Activated T-cell treated with anti-CD3 and anti-CD28 coated beads, Interleukin-2, amount 50 U/mL, for 72 hours (primary cell): ENCODE measurements around the gene KIF26A. TPM values are rescaled to one million over a fixed set of nuclear protein-coding genes. Genes with fewer than 3 reads are reported as not detected.

Source experiments
- ATAC-seq, 2 donors: fragments of 150-1000 bp; cut with Tn5 transposase; replicated peaks in 1 of 2; 2 replicates each; pipeline ENCODE4 v1.10.0; 2021; ENCODE audit warnings: moderate library complexity in 2 of 2, mild to moderate bottlenecking in 1 of 2
- DNase-seq, 2 donors: peaks; one replicate each; pipeline ENCODE4 v3.0.0; 2021 to 2022; ENCODE audit warnings: mixed read lengths in 1 of 2
- H3K27ac Mint-ChIP-seq: one replicate; pipeline ENCODE4 v1.8.0; 2022; ENCODE audit warnings: mild to moderate bottlenecking, moderate library complexity, mixed read lengths
- H3K27me3 Mint-ChIP-seq: one replicate; pipeline ENCODE4 v1.8.0; 2022; ENCODE audit warnings: low read depth, mixed read lengths
- H3K36me3 Mint-ChIP-seq, 2 donors: one replicate each; pipeline ENCODE4 v1.8.0; 2022; ENCODE audit warnings: mixed read lengths in 2 of 2, mild to moderate bottlenecking in 1 of 2; ENCODE audit not compliant: insufficient read depth in 2 of 2
- H3K4me1 Mint-ChIP-seq: one replicate; pipeline ENCODE4 v1.8.0; 2022; ENCODE audit warnings: low read depth, mixed read lengths
- H3K4me3 Mint-ChIP-seq, 2 donors: one replicate each; pipeline ENCODE4 v1.8.0; 2022; ENCODE audit warnings: mild to moderate bottlenecking in 2 of 2, mixed read lengths in 2 of 2, moderate library complexity in 2 of 2
- H3K9me3 Mint-ChIP-seq, 2 donors: one replicate each; pipeline ENCODE4 v1.8.0; 2022; ENCODE audit warnings: mixed read lengths in 2 of 2
- total RNA-seq, 2 donors: library from RNA; stranded (reverse); gene quantifications; one replicate each; pipeline ENCODE4 v1.2.3, GENCODE V29; 2022

KIF26A gene
- total RNA-seq, 2 donors from 2014 or later: 0.05 to 0.25 TPM

DNA sequence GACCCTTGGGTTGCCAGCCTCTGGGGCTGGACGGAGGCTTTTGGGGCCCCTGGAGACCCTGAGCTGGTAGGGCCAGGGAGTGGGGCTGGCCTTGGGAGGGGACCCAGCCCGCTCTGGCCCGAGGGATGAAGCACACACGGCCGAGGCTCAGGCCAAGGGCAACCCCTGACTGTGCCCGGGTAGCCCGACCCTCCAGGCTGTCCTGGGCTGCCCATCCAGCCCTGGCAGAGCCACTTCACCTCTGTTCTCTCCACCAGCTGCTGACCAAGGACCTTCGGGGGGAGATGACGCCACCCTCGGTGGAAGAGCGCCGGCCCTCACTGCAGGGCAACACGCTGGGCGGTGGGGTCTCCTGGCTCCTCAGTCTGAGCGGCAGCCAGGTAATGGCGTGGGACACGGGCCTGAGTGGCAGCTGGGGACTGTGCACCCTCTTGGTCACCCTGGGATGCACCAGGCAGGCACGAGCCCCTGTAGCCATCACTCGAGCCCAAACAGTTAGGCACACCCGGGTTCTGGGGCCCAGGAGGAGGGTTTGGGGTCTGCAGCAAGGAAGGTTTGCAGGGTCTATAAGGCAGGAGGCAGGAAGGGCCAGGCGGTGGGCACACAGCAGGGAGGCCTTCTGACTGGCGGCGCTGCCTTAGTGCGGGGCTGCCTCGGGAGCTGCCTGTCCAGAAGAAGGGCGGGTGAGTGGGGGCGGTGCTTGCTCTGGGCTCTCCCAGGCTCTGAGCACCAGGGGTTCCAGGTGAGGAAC, 33.1 kb upstream of the KIF26A start:
- Mint-ChIP-seq H3K27ac (no peak overlapping the region), H3K9me3 (no peaks in the 10 kb centered on the region), H3K4me1 (no peaks in the 10 kb centered on the region), H3K27me3 (no peaks in the 10 kb centered on the region), H3K4me3 (no peak overlapping the region), H3K36me3 (no peaks in the 10 kb centered on the region)
- DNase-seq (no peak), ATAC-seq (no peak)

DNA sequence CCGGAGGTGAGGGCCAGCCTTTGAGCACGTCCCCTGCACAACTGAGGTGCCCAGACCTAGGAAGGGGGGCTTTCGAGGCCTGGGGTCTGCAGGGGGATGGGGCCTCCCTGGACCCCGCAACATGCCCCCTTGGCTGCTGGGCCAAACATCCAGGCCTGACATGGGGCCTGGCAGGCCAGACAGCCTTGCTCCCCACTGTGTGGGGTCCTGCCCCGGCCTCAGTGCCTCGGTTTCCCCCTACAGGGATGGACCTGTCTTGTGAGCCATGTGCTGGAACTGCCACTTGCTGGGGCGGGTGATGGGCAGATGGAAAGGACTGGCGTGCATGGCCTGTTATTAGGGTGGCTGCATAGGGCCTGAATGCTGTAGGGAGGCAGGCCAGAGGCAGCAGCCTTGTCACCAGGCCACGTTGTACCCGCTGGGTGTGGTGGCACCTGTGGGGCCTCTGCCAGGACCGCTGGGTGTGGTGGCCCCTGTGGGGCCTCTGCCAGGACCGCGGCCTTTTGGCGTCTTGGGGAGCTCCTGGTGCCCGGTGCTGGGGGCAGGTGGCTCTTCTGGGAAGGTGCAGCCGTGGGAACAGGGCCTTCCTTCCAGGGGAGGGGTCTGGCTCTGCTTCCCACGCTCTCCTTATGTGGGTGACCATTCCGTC, 32.4 kb upstream of the KIF26A start:
- Mint-ChIP-seq H3K27ac (no peak overlapping the region), H3K9me3 (no peaks in the 10 kb centered on the region), H3K36me3 (no peaks in the 10 kb centered on the region), H3K4me1 (no peaks in the 10 kb centered on the region), H3K27me3 (no peaks in the 10 kb centered on the region), H3K4me3 (no peak overlapping the region)
- no peak for ATAC-seq
- no peak for DNase-seq

DNA sequence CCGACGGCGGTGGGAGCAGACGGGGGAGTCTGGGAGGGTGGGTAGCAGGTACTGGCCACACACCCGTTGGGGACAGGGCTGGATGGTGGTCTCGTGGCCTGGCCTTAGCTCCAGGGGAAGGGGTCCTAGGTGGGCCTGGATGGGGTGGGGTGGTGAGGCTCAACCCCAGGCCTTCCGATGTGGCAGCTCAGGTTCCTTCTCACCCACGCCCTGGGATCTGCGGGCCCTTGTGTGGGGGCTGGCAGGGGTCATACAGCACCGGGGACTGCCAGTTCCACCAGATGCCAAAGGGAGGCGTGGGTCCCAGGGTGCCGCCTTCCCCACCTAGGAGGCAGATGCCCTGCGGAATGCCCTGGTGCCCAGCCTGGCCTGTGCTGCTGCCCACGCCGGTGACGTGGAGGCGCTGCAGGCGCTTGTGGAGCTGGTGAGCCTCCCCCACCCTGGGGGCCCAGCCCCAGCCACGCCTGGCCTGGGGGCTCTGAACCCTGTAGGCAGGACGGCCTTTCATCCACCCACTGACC, 31.9 kb upstream of the KIF26A start:
- DNase-seq (no peak), ATAC-seq (no peak)
- no peaks in the 10 kb centered on the region for H3K4me1 Mint-ChIP-seq
- no peak overlapping the region for H3K27ac Mint-ChIP-seq
- no peak overlapping the region for H3K4me3 Mint-ChIP-seq
- H3K9me3 Mint-ChIP-seq: no peaks in the 10 kb centered on the region
- no peaks in the 10 kb centered on the region for H3K27me3 Mint-ChIP-seq
- H3K36me3 Mint-ChIP-seq: no peaks in the 10 kb centered on the region

DNA sequence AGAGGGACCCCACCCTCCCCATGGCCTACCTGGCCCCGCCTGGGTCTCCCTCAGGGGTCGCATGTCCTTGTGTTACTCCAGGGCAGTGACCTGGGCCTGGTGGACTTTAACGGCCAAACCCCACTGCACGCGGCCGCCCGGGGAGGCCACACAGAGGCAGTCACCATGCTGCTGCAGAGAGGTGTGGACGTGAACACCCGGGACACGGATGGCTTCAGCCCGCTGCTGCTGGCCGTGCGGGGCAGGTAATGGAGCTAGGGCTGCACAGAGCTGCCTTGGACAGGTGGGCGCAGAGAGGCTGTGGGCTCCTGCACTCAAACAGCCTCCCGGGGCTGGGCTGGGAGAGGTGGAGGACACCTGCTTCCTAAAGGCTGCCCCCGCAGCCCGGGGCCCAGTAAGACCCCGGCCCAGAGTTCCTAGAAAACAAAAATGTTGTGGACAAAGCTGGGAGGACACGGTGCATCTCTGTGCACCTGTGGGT, 31.2 kb upstream of the KIF26A start:
- ATAC-seq (no peak), DNase-seq (no peak)
- Mint-ChIP-seq H3K27ac (no peak overlapping the region), H3K4me1 (no peaks in the 10 kb centered on the region), H3K4me3 (no peak overlapping the region), H3K27me3 (no peaks in the 10 kb centered on the region), H3K36me3 (no peaks in the 10 kb centered on the region), H3K9me3 (no peaks in the 10 kb centered on the region)

DNA sequence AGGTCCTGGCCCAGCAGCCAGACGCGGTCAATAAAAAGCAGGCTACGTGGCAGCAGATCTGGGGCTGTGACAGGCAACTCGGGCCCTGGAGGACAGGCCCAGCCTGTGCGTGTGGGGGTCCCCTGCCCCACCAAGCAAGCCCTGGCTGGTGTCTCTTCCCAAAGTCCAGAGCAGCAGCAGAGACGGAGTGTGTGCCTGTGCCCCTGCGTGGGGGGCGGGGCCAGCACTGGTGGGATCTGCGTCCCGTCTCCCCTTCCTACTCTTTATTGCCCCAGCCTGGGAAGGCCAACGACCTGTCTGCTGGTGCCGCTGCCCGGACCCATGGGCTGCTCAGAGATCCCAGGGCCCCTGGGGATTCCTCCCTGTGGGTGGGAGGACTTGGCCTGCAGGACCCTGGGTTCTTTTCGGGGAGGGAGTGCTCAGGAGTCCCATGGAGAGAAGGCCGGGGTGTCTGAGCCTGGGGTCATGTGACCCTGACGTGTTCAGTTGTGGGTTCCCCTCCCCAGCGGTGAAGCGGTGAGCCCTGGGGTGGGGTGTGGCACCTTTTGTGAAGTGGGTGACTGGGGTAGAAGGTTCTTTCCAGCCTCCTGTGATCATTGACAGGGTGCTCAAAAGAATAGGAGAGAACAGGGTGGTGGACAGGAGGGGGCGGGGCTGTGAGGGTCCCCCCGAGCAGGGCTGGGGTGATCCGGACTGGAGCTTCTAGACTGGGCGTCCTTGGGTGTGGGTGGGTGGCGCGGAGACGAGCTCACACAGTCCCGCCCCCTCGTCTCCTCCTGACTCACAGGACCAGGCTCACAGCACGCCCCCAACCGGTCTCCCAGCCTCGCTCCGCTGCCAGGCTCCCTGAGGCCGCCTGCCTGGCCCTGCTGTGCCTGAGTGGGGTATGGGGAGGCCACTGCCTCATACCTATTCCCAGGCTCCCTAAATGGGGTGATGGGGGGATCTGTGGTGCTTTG, 30.5 kb upstream of the KIF26A start:
- DNase-seq (no peak), ATAC-seq (no peak)
- no peaks in the 10 kb centered on the region for H3K4me1 Mint-ChIP-seq
- H3K36me3 Mint-ChIP-seq: no peaks in the 10 kb centered on the region
- H3K9me3 Mint-ChIP-seq: no peaks in the 10 kb centered on the region
- no peaks in the 10 kb centered on the region for H3K27me3 Mint-ChIP-seq
- H3K4me3 Mint-ChIP-seq: no peak overlapping the region
- no peak overlapping the region for H3K27ac Mint-ChIP-seq

DNA sequence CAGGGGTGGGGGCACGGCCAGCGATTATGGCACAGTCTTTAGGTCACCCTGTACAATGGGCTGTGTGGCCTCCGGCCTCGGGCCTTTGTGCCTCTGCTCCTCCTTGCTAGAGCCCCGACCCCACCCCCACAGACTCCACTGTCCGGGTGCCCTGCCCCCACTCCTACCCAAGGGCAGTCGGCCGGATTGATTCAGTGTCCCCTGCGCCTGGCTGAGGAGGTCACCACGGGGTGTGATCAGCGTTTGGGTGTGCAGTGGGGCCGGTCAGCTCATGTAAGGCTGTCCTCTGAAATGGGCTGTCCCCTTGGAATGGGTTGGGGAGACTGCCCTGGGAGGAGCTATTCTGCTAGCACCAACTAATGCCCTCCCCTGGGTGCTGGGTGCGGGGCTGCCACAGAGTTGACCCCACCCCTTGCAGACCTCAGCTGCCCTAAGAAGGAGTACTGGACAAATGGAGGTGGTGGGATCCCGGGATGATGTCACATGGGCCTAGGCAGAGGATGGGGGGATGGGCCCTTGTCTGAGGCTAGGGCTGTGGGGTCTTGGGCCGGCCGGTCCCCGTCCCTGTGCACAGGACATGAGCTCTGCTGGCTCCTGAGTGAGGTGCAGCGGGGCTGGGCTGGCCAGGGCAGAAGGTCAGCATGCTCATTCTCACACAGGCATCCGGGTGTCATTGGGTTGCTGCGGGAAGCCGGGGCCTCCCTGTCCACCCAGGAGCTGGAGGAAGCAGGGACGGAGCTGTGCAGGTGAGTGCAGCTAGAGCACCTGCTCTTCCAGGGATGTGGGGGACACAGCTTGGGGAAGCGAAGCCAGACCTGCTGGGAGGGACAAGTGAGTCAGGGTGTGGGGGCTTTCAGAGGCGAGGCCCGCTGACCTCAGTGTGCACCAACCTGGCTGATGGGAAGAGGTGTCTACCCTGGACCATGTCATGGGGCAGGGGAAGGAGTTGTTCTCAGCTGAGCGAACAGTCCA, 29.5 kb upstream of the KIF26A start:
- Mint-ChIP-seq H3K36me3 (no peaks in the 10 kb centered on the region), H3K4me1 (no peaks in the 10 kb centered on the region), H3K9me3 (no peaks in the 10 kb centered on the region), H3K27me3 (no peaks in the 10 kb centered on the region), H3K27ac (no peak overlapping the region), H3K4me3 (no peak overlapping the region)
- no peak for ATAC-seq
- no peak for DNase-seq

DNA sequence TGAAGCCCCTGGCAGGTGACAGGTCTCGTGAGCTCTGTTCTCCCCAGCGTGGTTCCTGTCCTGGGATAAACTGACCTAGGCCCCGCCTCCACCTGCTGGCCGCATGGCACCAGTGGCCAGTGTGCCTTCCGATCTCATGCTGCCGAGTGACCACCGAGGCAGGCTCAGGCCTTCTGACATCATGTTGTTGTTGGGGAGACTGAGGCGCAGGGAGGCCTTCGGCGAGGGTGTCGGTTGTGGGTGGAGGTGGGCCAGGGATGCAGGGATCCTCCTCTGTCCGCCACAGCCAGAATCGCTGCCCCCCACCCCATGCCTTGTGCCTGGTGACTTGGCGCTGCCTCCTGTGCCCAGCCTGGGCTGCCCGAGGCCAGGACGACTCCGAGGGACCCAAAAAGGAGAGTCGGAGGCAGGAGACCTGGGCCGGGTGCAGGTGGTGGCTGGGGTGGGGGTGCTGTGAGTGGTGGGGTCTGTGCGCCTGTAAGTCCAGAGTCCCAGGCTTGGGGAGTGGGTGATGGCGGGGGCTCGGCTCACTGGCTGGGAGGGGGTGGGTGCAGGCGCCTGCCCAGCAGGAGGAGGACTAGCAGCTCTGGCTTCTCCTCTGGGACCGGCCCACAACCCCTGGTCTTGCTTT, 28.5 kb upstream of the KIF26A start:
- H3K9me3 Mint-ChIP-seq: no peaks in the 10 kb centered on the region
- DNase-seq (no peak), ATAC-seq (no peak)
- peaks cover 1% of the 10 kb centered on the region for H3K27me3 Mint-ChIP-seq
- no peaks in the 10 kb centered on the region for H3K36me3 Mint-ChIP-seq
- no peak overlapping the region for H3K27ac Mint-ChIP-seq
- no peaks in the 10 kb centered on the region for H3K4me1 Mint-ChIP-seq
- no peak overlapping the region for H3K4me3 Mint-ChIP-seq

DNA sequence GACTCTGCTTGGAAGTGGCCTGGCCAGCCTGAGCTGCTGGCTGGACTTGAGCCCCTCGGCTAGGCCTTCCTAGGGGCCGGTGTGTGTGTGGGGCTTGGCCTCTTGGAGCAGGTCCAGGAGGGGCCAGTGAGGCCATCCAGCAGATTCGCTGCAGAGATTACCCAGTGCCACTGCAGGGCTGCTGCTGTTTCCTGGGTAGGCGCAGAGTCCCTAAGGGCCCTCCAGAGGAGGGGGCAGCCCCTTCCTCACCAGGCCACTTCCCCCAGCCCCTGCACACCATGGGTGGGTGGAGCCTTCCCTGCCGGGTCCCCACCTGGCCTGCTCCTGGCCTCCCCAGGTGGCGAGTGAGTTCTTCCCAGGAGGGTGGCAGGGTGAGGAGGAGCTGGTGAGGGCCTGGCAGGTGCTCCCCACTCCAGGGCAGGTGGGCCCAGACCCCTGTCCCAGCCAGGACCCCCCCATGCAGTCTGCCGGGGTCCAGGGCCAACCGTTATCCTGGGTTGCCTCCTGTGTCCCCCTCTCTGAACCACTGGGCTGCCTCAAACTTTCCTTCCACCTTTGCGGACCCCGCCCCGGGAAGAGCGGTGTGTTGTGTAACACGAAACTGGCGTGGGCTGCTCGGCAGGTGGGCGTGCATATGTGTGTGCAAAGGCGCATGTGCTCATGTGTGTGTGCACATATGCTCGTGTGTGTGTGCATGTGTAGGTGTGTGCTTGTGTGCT, 27.7 kb upstream of the KIF26A start:
- DNase-seq: no peak
- Mint-ChIP-seq H3K9me3 (no peaks in the 10 kb centered on the region), H3K4me1 (no peaks in the 10 kb centered on the region), H3K36me3 (no peaks in the 10 kb centered on the region), H3K27me3 (peaks cover 9% of the 10 kb centered on the region), H3K4me3 (no peak overlapping the region), H3K27ac (no peak overlapping the region)
- no peak for ATAC-seq

DNA sequence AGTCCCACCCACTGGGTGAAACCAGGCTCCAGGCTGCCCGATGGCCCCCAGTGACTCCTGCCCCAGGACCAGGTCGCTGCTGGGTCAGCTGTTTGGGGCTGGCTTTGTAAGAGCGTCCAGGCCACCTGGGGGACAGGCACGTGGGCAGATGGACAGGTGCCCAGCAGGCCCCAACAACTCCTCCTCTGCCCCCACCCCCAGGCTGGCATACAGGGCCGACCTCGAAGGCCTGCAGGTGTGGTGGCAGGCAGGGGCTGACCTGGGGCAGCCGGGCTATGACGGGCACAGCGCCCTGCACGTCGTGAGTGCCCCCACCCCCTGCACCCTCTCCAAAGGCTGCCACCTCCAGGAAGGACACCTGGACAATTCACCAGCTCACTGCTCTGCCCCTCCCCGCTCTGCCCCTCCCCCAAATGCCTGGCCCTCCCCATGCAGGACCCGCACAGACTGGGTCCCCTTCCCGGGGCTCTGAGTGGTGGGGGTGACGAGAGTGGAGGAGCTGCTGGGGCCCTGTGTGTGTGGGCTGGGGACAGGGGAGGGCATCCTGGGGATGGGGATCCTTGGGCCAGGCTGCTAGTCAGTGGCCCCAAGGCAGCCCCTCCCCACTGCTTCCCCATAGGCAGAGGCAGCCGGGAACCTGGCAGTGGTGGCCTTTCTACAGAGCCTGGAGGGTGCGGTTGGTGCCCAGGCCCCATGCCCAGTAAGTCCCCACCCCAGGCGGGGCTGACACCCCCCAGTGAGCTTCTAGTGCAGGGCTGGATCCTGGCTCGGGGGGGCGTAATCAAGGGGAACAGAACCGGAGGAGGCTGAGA, 26.9 kb upstream of the KIF26A start:
- H3K4me1 Mint-ChIP-seq: no peaks in the 10 kb centered on the region
- ATAC-seq (no peak), DNase-seq (no peak)
- H3K4me3 Mint-ChIP-seq: no peak overlapping the region
- H3K9me3 Mint-ChIP-seq: no peaks in the 10 kb centered on the region
- no peak overlapping the region for H3K27ac Mint-ChIP-seq
- peaks cover 14% of the 10 kb centered on the region for H3K27me3 Mint-ChIP-seq
- H3K36me3 Mint-ChIP-seq: no peaks in the 10 kb centered on the region

DNA sequence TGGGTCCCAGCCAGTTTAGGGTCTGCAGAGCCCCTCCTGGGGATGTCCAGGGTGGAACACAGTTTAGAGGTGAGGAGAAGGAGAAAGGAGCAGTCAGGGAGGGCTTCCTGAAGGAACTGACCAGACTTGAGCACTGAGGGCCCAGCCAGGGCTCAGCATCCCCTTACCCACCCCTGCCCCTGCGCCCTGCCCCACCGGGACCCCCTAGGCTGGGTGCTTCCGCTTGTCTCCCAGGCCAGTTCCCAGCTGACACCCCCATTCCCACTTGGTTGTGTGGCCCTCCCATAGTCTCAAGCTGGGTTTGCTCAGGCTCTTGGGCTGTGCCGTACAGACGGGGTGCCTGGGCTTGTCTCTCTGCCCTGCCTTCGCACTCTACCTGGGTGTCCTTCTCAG, 26.3 kb upstream of the KIF26A start:
- no peak for DNase-seq
- Mint-ChIP-seq H3K9me3 (no peaks in the 10 kb centered on the region), H3K4me1 (no peaks in the 10 kb centered on the region), H3K4me3 (no peak overlapping the region), H3K27me3 (peaks cover 14% of the 10 kb centered on the region), H3K27ac (no peak overlapping the region), H3K36me3 (no peaks in the 10 kb centered on the region)
- ATAC-seq: no peak
